LoVo (cell line): ENCODE measurements around the gene SLC35E4.
A peak's percentile ranks its signal among the peaks of the same experiment; 100 is the strongest.
"Not testable (repeated sequence)": the region's sequence is repeated elsewhere in the genome, so short reads cannot be mapped to it uniquely, and the experiment has no call there.

Experiments
- DNase-seq: peaks from one replicate; pipeline ENCODE4 v3.0.0-alpha.2; 2016; ENCODE audit warnings: low spot score

The SLC35E4 gene

GRCh38 chr22:30612789-30613188 lies 22.8 kb upstream of the SLC35E4 start:
- DNase-seq = no peak

DNA sequence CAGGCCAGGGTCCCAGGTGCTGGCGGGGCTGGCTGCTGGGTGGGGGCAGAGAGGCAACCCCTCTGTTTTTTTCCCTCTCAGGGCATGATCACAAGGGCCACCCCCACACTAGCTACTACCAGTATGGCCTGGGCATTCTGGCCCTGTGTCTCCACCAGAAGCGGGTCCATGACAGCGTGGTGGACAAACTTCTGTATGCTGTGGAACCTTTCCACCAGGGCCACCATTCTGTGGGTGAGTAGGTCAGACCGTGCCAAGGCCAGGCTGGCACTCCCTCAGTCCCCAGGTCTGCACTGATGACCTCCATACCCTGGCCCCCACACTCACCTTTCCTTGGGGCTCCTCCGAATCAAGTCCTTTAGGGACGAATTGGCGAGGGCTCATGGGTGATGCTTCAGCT lies 21.3 kb upstream of the SLC35E4 start:
- no peak for DNase-seq

GRCh38 chr22:30614879-30615278 lies 20.7 kb upstream of the SLC35E4 start:
- DNase-seq = no peak

- no peak for DNase-seq
Measured at GRCh38 chr22:30615543-30615954, 20.0 kb upstream of the SLC35E4 start.

DNA sequence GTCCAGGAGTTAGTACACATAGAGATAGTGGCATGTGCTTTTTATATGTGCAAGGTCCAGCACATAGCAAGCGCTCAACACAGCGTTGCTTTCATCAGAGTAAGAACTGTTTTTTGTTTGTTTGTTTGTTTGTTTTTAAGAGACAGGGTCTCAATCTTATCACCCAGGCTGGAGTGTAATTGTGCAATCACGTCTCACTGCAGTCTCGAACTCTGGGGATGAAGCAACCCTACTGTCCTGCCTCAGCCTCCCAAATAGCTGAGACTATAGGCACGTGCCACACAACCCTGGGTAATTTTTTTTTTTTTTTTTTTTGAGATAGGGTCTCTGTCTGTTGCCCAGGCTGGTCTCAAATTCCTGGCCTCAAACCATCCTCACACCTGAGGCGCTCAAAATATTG lies 17.8 kb upstream of the SLC35E4 start:
- DNase-seq = no peak

DNA sequence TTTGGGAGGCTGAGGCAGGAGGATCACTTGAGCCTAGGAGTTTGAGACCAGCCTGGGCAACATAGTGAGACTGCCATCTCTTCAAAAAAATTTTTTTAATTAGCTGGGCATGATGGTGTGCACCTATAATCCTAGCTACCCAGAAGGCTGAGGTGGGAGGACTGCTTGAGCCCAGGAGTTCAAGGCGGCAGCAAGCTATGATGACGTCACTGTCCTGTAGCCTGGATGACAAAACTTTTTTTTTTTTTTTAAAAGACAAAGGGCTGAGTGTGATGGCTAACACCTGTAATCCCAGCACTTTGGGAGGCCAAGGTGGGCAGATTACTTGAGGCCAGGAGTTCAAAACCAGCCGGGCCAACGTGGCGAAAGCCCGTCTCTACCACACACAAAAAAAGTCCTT lies 15.7 kb upstream of the SLC35E4 start:
- DNase-seq = not testable (repeated sequence)

GRCh38 chr22:30626413-30626812 lies 9.2 kb upstream of the SLC35E4 start:
- DNase-seq = no peak

DNA sequence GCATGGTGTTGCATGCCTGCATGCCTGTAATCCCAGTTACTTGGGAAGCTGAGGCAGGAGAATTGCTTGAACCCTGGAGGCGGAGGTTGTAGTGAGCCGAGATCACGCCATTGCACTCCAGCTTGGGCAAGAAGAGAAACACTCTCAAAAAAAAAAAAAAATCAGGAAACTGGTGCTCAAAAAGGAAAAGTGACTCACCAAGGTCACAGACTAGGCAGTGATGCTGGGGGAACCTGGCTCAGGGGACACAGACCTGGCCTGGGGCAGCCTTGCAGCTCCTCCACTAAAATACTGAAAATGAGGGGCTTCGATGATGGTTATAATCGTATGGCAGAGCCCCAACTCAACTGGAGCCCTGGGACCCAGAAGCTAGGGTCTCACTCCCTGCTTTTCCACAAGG lies 8.1 kb upstream of the SLC35E4 start:
- no peak for DNase-seq

GRCh38 chr22:30628491-30628890 lies 7.1 kb upstream of the SLC35E4 start:
- no peak for DNase-seq

GRCh38 chr22:30631469-30631868 lies 4.1 kb upstream of the SLC35E4 start:
- not testable (repeated sequence) for DNase-seq

- peak; percentile 85 for DNase-seq
Measured at GRCh38 chr22:30634471-30635233, 929 bp upstream of the SLC35E4 start.

- peak; percentile 58 for DNase-seq
Measured at GRCh38 chr22:30636226-30637077, 871 bp downstream of the SLC35E4 start.

- DNase-seq = no peak
Measured at GRCh38 chr22:30637701-30638114, 2.1 kb downstream of the SLC35E4 start.

GRCh38 chr22:30640361-30640760 lies 4.8 kb downstream of the SLC35E4 start:
- DNase-seq = no peak

- no peak for DNase-seq
Measured at GRCh38 chr22:30640839-30641430, 5.4 kb downstream of the SLC35E4 start.

GRCh38 chr22:30643055-30643875 lies 7.7 kb downstream of the SLC35E4 start:
- no peak for DNase-seq

- DNase-seq = no peak
Measured at GRCh38 chr22:30646518-30647160, 11.1 kb downstream of the SLC35E4 start.

- DNase-seq = no peak
Measured at GRCh38 chr22:30647536-30647935, 12.0 kb downstream of the SLC35E4 start.

GRCh38 chr22:30648825-30649224 lies 13.2 kb downstream of the SLC35E4 start:
- DNase-seq = no peak

GRCh38 chr22:30649430-30650007 lies 13.9 kb downstream of the SLC35E4 start:
- DNase-seq = peak; percentile 92

DNA sequence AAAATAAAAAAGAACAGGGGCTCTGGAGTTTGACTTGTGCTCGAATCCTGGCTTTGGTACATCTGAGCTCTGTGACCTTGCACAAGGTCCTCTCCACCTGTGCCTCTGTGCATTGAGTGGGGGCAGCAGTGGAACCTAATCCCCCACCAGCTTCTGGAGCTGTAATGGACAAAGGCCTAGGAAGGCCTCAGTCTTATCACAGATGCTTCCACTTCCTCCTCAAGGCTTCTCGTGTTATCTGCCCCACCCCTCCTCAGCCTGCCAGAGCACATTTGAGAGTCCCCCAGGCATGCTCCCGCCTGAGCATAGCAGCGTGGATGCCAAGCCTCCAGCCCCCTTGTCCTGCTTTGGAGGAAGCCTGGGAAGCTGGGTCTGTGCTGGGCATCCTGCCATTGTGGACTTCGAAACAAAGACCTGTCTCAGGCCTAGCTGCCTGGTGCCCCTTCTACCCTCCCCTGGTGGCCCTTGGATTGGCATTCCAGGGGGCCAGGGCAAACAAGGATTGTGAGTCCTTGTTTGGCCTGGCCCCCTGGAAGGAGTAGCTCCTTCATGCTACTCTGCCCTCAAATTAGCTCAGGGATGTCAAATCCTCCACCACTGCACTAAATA lies 15.0 kb downstream of the SLC35E4 start:
- no peak for DNase-seq
